ENCODE measurements around the gene STK32B.

- TF ChIP-seq CTCF (IDR thresholded peaks at IDR 0.05) (no peak), POLR2A (IDR thresholded peaks at IDR 0.05) (no peak)
These were observed 106.8 kb downstream of the STK32B start for GRCh38 chr4:5157791-5158770.

Data from heart left ventricle (tissue), 13 donors.